Activated CD8-positive, alpha-beta memory T cell treated with anti-CD3 and anti-CD28 coated beads, Interleukin-2, amount 10 ng/mL, durations not matched to agents 7 days and 5 days (primary cell): ENCODE data around the gene CEP78. TPM values are rescaled to one million over a fixed set of nuclear protein-coding genes. Genes with fewer than 3 reads are reported as not detected.

Source experiments
- ATAC-seq: fragments of 150-1000 bp; cut with Tn5 transposase; one replicate; pipeline ENCODE4 v1.10.0; 2021; ENCODE audit warnings: moderate library complexity
- CTCF ChIA-PET: fragments of 350-600 bp; sonication (Branson Sonifier 250); formaldehyde crosslinking; loops from one replicate; lab custom pipeline; 2021; ENCODE audit warnings: antibody characterized with exemption; lab: Charles Lee
- DNase-seq: peaks from one replicate; pipeline ENCODE4 v3.0.0-alpha.2; 2020
- H3K27ac Mint-ChIP-seq: one replicate; pipeline ENCODE4 v1.8.0; 2021; ENCODE audit warnings: mild to moderate bottlenecking, mixed read lengths
- H3K27me3 Mint-ChIP-seq: one replicate; pipeline ENCODE4 v1.8.0; 2021; ENCODE audit warnings: mixed read lengths
- H3K36me3 Mint-ChIP-seq: one replicate; pipeline ENCODE4 v1.8.0; 2021; ENCODE audit warnings: mild to moderate bottlenecking, mixed read lengths
- H3K4me1 Mint-ChIP-seq: one replicate; pipeline ENCODE4 v1.8.0; 2021; ENCODE audit warnings: mixed read lengths
- H3K4me3 Mint-ChIP-seq: one replicate; pipeline ENCODE4 v1.8.0; 2021; ENCODE audit warnings: mild to moderate bottlenecking, moderate library complexity, mixed read lengths
- H3K9me3 Mint-ChIP-seq: one replicate; pipeline ENCODE4 v1.8.0; 2022; ENCODE audit warnings: low read depth, mixed read lengths
- total RNA-seq, 2 experiments: library from RNA; stranded (reverse); gene quantifications; one replicate each; pipeline ENCODE4 v1.2.3, GENCODE V29; 2021

The CEP78 gene
- total RNA-seq, 2 experiments from 2014 or later: 44.4 to 54.0 TPM

DNA sequence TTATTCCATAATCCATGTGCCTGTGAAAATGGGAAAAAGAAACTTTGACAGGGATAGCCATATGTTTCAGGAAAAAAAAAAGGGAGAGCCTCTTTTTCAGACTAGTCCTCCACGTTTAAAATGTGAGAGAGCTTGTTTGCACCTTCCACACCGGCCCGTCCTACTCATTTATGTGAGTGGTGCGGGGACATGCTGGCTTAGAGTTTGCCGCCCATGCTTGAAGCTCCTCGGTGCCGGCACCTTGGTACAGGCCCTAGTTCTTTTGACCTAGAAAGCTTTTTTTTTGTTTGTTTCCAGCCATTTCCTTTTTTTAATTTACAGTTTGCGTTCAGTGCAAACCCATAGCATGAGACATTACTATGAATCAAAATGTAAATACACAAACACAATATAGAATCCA lies 88.8 kb downstream of the CEP78 start:
- H3K27ac Mint-ChIP-seq: no peak overlapping the region
- peaks cover 74% of the 10 kb centered on the region for H3K36me3 Mint-ChIP-seq
- DNase-seq (no peak), ATAC-seq (no peak)
- H3K4me1 Mint-ChIP-seq: no peaks in the 10 kb centered on the region
- CTCF ChIA-PET: interaction anchor here (1.1 kb wide), 1 partner anchor 9 kb away, joined by 3 read pairs; no protein-coding TSS in a partner anchor
- no peaks in the 10 kb centered on the region for H3K27me3 Mint-ChIP-seq
- no peak overlapping the region for H3K4me3 Mint-ChIP-seq
- H3K9me3 Mint-ChIP-seq: no peaks in the 10 kb centered on the region

DNA sequence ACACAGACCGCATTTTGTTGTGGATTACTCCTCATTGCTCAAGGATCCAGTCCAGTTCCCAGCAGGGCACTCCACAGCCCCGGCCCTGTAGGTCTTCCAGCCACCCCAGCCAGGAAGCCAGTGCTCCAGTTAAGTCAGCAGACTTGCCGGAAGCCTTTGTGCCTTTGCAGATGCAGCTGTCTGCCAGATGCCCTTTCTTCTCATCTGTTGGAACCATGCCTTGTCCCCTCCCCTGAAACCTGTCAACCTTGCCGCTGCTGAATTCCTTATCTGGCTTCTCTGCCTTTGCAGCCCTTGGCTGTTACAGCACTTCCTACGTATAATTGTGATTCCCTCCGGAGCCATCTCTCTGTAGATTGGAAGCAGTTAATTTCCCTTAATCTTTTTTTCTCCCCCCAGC lies 89.5 kb downstream of the CEP78 start:
- no peaks in the 10 kb centered on the region for H3K9me3 Mint-ChIP-seq
- H3K4me1 Mint-ChIP-seq: no peaks in the 10 kb centered on the region
- H3K27me3 Mint-ChIP-seq: no peaks in the 10 kb centered on the region
- no peak for DNase-seq
- peaks cover 72% of the 10 kb centered on the region for H3K36me3 Mint-ChIP-seq
- CTCF ChIA-PET: no interaction called here
- H3K27ac Mint-ChIP-seq: no peak overlapping the region
- H3K4me3 Mint-ChIP-seq: no peak overlapping the region
- no peak for ATAC-seq

GRCh38 chr9:78325846-78326360 lies 90.0 kb downstream of the CEP78 start:
- Mint-ChIP-seq H3K36me3 (peaks cover 71% of the 10 kb centered on the region), H3K4me3 (no peak overlapping the region), H3K27ac (no peak overlapping the region), H3K9me3 (no peaks in the 10 kb centered on the region), H3K4me1 (peaks cover 3% of the 10 kb centered on the region), H3K27me3 (no peaks in the 10 kb centered on the region)
- no peak for DNase-seq
- ATAC-seq: no peak
- CTCF ChIA-PET: no interaction called here

- ATAC-seq (no peak), DNase-seq (no peak)
- Mint-ChIP-seq H3K4me1 (peaks cover 7% of the 10 kb centered on the region), H3K27me3 (no peaks in the 10 kb centered on the region), H3K9me3 (no peaks in the 10 kb centered on the region), H3K4me3 (no peak overlapping the region), H3K27ac (no peak overlapping the region), H3K36me3 (peaks cover 71% of the 10 kb centered on the region)
- CTCF ChIA-PET: interaction anchor here (1.0 kb wide), 1 partner anchor 43 kb away, joined by 3 read pairs; no protein-coding TSS in a partner anchor
Measured at GRCh38 chr9:78326564-78326963, 90.7 kb downstream of the CEP78 start.

Other genes starting within 250 kb of the CEP78 start
- 10 to 100 TPM; 17.6 to 24.2 TPM for gene GNAQ, start 204.3 kb upstream of the CEP78 start, total RNA-seq
- 100 to 1,000 TPM in 1 of 2 experiments, 10 to 100 TPM in 1; 72.8 to 118 TPM for gene PSAT1, start 61.0 kb downstream of the CEP78 start, total RNA-seq